ENCODE results near the gene PPP4R4. TPM values are rescaled to one million over a fixed set of nuclear protein-coding genes. Genes with fewer than 3 reads are reported as not detected.
"Not testable (repeated sequence)": the region's sequence is repeated elsewhere in the genome, so short reads cannot be mapped to it uniquely, and the experiment has no call there.

PPP4R4 gene
- total RNA-seq, 1 donor from 2014 or later = 5.9 TPM

DNA sequence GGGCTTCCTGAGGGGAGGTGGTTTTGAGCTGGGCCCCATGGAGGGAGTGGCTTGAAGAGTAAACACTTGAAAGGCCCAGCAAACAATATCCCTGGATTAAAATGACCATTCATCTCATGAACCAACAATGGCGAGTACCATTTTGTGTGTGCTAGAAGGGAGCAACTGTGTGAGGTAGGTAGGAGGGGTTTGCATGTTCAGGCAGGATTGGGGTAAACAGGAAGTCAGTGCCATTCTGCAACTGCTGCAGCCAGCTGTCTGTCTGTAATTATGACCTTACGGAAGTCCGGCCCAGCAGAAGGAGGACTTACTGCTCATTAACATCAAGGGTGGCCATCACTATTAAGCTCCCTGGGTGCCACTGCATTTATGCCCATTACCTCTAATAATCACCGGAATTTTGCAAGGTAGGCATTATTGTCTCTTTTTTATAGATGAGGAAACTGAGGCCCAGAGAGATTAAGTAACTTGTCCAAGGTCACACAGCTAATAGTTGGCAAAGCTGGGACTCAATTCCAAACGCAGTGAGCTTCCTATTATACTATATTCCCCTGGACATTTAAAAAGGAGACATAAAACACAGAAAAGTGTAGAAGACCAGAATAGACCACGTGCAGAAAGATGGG lies 28.1 kb upstream of the PPP4R4 start:
- DNase-seq (no peak), ATAC-seq (no peak)
- Histone ChIP-seq H3K9me3 (no peaks in the 10 kb centered on the region), H3K36me3 (no peaks in the 10 kb centered on the region), H3K4me1 (peaks cover 6% of the 10 kb centered on the region), H3K27ac (no peak overlapping the region), H3K27me3 (ENCODE audit: low read depth) (no peaks in the 10 kb centered on the region), H3K4me3 (no peak overlapping the region)
- TF ChIP-seq, protein P1, sequence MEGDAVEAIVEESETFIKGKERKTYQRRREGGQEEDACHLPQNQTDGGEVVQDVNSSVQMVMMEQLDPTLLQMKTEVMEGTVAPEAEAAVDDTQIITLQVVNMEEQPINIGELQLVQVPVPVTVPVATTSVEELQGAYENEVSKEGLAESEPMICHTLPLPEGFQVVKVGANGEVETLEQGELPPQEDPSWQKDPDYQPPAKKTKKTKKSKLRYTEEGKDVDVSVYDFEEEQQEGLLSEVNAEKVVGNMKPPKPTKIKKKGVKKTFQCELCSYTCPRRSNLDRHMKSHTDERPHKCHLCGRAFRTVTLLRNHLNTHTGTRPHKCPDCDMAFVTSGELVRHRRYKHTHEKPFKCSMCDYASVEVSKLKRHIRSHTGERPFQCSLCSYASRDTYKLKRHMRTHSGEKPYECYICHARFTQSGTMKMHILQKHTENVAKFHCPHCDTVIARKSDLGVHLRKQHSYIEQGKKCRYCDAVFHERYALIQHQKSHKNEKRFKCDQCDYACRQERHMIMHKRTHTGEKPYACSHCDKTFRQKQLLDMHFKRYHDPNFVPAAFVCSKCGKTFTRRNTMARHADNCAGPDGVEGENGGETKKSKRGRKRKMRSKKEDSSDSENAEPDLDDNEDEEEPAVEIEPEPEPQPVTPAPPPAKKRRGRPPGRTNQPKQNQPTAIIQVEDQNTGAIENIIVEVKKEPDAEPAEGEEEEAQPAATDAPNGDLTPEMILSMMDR (IDR thresholded peaks at IDR 0.05) = no peak
- intact Hi-C loops (cut with DNase I) = no loop called here

DNA sequence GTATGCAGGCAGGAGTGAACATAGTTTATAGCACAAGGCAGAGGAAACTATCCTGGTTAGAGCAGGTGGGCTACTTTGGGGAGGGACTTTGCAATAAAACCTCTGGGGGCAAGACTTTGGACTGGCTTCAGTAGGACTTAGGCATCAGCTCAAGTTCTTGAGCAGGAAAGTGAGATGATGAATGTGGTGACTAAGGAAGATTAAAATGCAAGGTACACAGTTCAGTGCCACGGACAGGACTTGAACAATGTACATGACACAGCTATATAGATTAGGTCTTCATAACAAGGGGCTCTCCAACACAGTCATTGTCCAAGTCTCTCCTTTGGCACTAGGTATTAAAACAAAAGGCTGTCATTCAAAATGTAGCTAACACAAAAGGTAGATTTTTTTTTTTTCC lies 21.4 kb upstream of the PPP4R4 start:
- Histone ChIP-seq H3K27ac (no peak overlapping the region), H3K27me3 (ENCODE audit: low read depth) (no peaks in the 10 kb centered on the region), H3K36me3 (no peaks in the 10 kb centered on the region), H3K4me1 (peaks cover 11% of the 10 kb centered on the region), H3K9me3 (no peaks in the 10 kb centered on the region), H3K4me3 (no peak overlapping the region)
- TF ChIP-seq, protein P1 (IDR thresholded peaks at IDR 0.05) = no peak
- ATAC-seq (no peak), DNase-seq (no peak)
- intact Hi-C loops (cut with DNase I) = no loop called here

DNA sequence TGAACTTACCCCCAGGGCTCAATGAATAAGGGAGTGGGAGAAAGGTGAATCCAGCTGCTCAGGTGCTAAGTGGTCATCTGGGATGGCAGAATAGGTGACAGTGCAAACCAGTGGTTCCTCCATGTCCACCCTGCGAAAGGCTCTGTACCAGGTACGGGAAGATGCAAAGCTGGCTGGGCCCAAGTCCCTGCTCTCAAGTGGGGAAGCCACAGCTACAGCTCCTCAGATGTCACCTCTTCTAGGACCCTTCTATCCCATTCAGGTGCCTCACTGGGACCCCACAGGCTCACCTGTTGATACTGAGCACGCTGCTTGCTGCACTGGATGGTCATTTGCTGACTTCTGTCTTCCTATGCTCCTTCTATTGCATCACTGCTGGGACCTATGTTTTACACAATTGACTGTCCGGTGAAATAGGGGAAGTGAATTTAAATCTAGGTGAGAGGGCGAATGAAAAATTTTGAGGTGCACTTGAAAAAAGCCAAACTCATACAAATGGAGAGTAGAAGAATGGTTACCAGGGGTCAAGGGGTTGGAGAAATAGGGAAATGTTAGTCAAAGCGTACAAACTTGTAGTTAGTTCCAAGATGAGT lies 20.3 kb upstream of the PPP4R4 start:
- DNase-seq = no peak
- Histone ChIP-seq H3K36me3 (no peaks in the 10 kb centered on the region), H3K4me1 (peaks cover 12% of the 10 kb centered on the region), H3K27me3 (ENCODE audit: low read depth) (no peaks in the 10 kb centered on the region), H3K27ac (no peak overlapping the region), H3K9me3 (no peaks in the 10 kb centered on the region), H3K4me3 (no peak overlapping the region)
- TF ChIP-seq, protein P1 (IDR thresholded peaks at IDR 0.05) = no peak
- intact Hi-C loops (cut with DNase I) = no loop called here
- ATAC-seq = no peak

DNA sequence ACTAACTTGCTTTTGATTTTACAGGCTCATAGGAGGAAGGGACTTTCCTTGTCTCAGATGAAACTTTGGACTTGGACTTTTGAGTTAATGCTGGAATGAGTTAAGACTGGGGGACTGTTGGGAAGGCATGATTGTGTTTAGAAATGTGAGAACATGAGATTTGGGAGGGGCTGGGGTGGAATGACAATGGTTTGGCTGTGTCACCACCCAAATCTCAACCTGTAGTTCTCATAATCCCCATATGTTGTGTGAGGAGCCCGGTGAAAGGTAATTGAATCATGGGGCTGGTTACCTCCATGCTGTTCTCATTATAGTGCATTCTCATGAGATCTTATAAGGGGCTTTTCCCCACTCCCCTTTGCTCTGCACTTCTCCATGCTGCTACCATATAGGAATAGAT lies 18.0 kb upstream of the PPP4R4 start:
- H3K4me3 ChIP-seq; H3K9me3 ChIP-seq; H3K27ac ChIP-seq; H3K36me3 ChIP-seq; ATAC-seq; intact Hi-C loops (cut with DNase I); H3K27me3 ChIP-seq (ENCODE audit: low read depth); DNase-seq: not testable (repeated sequence)
- peaks cover 12% of the 10 kb centered on the region for H3K4me1 ChIP-seq

DNA sequence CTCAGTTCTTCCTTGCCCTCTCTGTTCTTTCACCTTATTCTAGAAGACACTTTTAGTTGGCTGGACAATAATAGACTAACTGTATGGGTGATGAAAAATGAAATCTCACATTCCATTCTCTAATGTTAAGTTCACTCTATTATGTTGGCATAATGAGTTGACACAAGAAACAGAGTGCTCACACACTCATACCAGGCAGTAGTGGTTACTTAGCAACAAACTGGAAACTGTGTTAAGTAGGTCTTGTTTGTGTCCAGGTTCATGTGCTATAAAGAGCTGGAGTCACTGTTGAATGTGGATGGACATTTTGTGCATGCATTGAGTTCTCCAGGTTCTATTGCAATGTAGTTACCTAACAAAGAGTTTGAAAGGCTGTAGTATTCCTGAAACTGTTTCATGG lies 16.9 kb upstream of the PPP4R4 start:
- no peaks in the 10 kb centered on the region for H3K9me3 ChIP-seq
- H3K27me3 ChIP-seq (ENCODE audit: low read depth) = no peaks in the 10 kb centered on the region
- H3K27ac ChIP-seq = peak overlapping the region; percentile 33
- intact Hi-C loops (cut with DNase I) = no loop called here
- H3K4me1 ChIP-seq = peaks cover 17% of the 10 kb centered on the region
- no peaks in the 10 kb centered on the region for H3K36me3 ChIP-seq
- ATAC-seq (peak; percentile 95 to 98), DNase-seq (no peak)
- no peak overlapping the region for H3K4me3 ChIP-seq
- TF ChIP-seq, protein P1 (IDR thresholded peaks at IDR 0.05) = no peak

DNA sequence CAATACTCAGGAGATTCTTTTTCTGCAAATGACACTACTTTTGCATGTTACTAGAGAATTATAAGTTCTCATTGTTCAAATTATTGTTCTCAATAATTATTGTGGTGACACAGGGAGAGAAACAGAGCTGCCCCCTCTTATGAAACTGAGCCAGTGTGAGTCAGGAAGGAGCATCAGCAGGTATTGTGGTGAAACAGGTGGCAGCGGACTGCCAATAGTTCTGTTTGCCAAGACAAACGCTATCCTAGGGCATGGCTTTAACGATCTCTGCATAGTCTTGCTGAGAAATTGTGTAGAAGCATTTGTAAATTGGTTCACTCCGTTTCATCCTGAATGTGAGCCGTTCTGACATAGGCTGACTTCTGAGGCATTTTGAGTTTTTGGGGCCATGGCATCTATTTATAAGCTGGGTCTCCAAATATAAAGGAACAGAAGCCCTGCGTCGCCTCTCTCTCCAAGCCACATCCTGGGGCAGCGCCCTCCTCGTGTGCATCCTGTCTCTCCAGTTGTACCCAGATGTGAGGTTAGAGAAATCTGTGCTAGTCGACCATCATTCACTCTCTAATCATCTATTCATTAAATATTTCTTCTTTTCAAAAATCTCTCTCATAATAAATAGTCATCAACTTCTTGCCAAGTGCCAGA lies 15.8 kb upstream of the PPP4R4 start:
- Histone ChIP-seq H3K36me3 (no peaks in the 10 kb centered on the region), H3K27ac (peak overlapping the region; percentile 33), H3K9me3 (no peaks in the 10 kb centered on the region), H3K4me1 (peaks cover 23% of the 10 kb centered on the region), H3K4me3 (no peak overlapping the region), H3K27me3 (ENCODE audit: low read depth) (no peaks in the 10 kb centered on the region)
- TF ChIP-seq, protein P1 (IDR thresholded peaks at IDR 0.05) = no peak
- no peak for DNase-seq
- no peak for ATAC-seq
- intact Hi-C loops (cut with DNase I) = no loop called here

All from lower lobe of right lung (tissue), 2 donors.